Liver (tissue), 3 donors: Measurements from ENCODE around the gene SLC12A5.

ENCODE experiments used
- CTCF ChIP-seq: fragments of 150-350 bp; IDR thresholded peaks from 2 replicates; pipeline ENCODE4 v1.5.1; 2017; ENCODE audit warnings: improper control_type of control experiment, low read depth, low read length; ENCODE audit not compliant: missing input control
- GABPA ChIP-seq, 2 donors: IDR thresholded peaks in 1 of 2; conservative IDR thresholded peaks in 1 of 2; 2 replicates each; pipeline ENCODE4 v1.6.1; 2016; ENCODE audit warnings: antibody characterized with exemption in 2 of 2, mild to moderate bottlenecking in 1 of 2, moderate library complexity in 1 of 2
- JUND ChIP-seq, 2 donors: IDR thresholded peaks; 2 replicates each; pipeline ENCODE4 v1.6.1; 2016; ENCODE audit warnings: antibody characterized with exemption in 2 of 2
- MAX ChIP-seq: IDR thresholded peaks from 2 replicates; pipeline ENCODE4 v1.6.1; 2016; ENCODE audit warnings: antibody characterized with exemption
- RAD21 ChIP-seq, 2 donors: IDR thresholded peaks; 2 replicates each; pipeline ENCODE4 v1.6.1; 2016; ENCODE audit warnings: antibody characterized with exemption in 2 of 2, mild to moderate bottlenecking in 2 of 2
- REST ChIP-seq: IDR thresholded peaks from 2 replicates; pipeline ENCODE4 v1.6.1; 2016; ENCODE audit warnings: antibody characterized with exemption, mild to moderate bottlenecking
- RXRA ChIP-seq, 2 donors: IDR thresholded peaks; 2 replicates each; pipeline ENCODE4 v1.6.1; 2017 to 2018; ENCODE audit warnings: antibody characterized with exemption in 2 of 2, mild to moderate bottlenecking in 1 of 2
- SP1 ChIP-seq: IDR thresholded peaks from 2 replicates; pipeline ENCODE4 v1.6.1; 2018; ENCODE audit warnings: antibody characterized with exemption, mild to moderate bottlenecking
- TAF1 ChIP-seq: conservative IDR thresholded peaks from 2 replicates; pipeline ENCODE4 v1.6.1; 2016; ENCODE audit warnings: antibody characterized with exemption, mild to moderate bottlenecking
- YY1 ChIP-seq: IDR thresholded peaks from 2 replicates; pipeline ENCODE4 v1.6.1; 2016; ENCODE audit warnings: antibody characterized with exemption, mild to moderate bottlenecking
- donor health status: healthy.
- donor health status: healthy.

- no peak for TF ChIP-seq MAX
- no peak for TF ChIP-seq CTCF
- no peak for TF ChIP-seq GABPA (IDR thresholded peaks at IDR 0.05 in 1 of 2, conservative IDR thresholded peaks at IDR 0.05 in 1 of 2)
- no peak for TF ChIP-seq YY1
- TF ChIP-seq REST: no peak
- TF ChIP-seq JUND (IDR thresholded peaks at IDR 0.05): no peak
- TF ChIP-seq RXRA (IDR thresholded peaks at IDR 0.05): no peak
- no peak for TF ChIP-seq TAF1
- TF ChIP-seq SP1: no peak
- TF ChIP-seq RAD21 (IDR thresholded peaks at IDR 0.05): no peak
These were observed 44.0 kb downstream of the SLC12A5 start for GRCh38 chr20:46073024-46073423.
